ENCODE results near the gene LGSN.
"Not testable (repeated sequence)": the region's sequence is repeated elsewhere in the genome, so short reads cannot be mapped to it uniquely, and the experiment has no call there.

The LGSN gene

GRCh38 chr6:63305277-63305676, 14.5 kb downstream of the LGSN start:
- no peak for DNase-seq (ENCODE audit: low spot score)

DNA sequence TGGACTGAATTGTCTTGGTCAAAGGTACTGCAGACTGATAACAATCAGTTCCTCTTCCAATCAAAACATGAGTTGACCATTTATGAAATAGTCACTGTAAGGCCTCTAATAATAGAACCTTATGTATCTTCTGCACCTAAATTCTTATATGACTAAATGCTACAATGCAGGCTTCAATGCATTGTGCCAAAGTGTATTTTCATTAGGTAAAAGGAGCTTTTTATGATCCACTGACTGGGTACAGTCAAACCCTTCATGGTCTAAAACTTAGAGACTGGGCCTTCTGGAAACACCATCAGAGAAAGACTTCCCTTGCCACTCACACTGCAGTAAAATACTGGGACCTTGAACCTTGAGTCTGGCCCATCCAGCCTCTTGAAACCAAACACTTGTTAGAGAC, 16.3 kb downstream of the LGSN start:
- DNase-seq (ENCODE audit: low spot score): no peak

DNA sequence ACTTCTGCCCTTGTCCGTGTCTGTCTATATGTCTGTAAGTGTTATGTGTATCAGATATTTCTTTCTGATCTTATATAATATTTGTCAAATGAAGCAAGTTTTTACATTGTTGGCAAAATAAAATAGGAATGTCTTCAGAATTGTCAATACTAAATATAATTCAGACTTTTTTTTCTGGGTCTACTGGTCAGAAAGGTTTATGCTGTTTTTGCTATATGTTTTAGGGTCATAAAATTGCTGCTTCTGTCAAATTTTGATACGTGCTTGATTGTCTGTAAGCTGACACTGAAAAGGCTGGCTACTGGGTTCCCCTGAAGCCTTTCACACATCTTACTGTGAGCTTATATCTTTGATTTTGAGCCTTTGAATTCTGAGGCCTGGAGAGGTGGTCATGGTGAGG, 20.1 kb downstream of the LGSN start:
- no peak for DNase-seq (ENCODE audit: low spot score)

- no peak for DNase-seq (ENCODE audit: low spot score)
Measured at GRCh38 chr6:63295553-63296194, 24.1 kb downstream of the LGSN start.

- DNase-seq (ENCODE audit: low spot score): no peak
Measured at GRCh38 chr6:63290492-63291058, 29.2 kb downstream of the LGSN start.

DNA sequence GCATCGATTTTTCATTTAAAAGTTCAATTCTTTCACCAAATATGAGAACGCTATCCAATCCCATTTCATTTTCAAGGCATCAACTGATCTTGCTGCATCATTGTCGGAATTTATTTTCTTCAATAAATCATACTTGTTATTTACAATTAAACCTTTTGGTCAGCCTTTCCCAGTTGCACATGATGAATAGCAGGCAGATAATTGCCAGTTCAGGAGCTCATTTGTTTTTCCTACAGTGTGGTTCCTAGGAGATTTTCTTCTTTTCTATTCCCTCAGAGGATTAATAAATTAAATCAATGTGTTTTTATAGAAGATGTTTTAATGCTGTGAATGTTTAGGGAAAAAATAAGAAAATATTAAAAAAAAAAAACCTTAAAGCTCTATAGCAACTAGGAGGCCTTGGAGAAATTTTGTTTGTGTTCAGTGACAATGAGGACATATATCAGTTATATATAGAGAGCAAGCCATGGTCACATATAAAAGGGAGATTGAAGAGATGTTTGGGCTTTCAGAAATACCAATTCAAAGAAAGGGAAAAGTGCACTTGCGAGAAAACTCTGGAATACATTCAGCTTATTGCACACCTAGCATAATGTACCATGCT, 30.4 kb downstream of the LGSN start:
- DNase-seq (ENCODE audit: low spot score): no peak

DNA sequence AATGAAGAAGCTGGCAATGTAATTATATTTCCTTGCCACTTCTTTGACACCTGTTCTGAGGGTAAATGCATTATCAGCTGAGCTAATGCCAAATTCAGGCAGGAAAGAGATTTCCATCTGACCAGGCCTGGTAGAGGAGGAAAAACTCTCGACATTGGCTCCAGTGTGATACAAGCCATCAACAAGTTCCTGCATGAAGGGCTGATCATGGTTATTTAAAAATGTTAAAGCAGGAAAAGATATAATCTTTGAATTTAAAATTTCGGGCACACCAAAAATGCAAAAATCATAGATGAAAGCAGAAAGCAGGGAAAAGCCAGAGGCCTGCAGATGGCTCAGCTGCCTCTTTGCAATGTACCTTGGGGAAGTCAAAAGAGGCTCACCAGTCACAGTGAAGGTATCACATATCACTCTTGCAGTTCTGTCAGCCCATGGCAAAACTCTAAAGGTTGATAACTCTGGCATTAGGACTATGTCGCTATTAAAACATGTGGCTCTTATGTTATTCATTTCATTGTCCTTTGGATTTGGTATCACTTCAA, 39.1 kb downstream of the LGSN start:
- no peak for DNase-seq (ENCODE audit: low spot score)

GRCh38 chr6:63278916-63279315, 40.9 kb downstream of the LGSN start:
- DNase-seq (ENCODE audit: low spot score): no peak

DNA sequence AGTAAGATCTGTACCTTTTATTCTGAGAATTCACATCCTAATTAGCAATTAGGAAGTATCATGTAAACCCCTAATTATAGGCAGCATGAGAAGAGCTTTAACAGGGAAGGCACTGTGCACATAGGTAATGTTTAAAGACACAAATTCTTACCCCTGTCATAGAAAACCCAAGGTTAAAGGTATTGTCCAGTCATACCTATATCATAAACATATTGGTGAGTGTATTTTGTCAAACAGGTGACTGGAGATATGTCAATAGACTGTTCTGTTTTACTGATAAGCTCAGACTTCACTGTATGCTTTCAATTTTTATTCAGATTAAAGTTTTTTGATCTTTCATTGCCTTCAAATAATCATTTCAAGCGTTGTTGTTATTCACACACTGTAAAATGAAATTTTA, 43.8 kb downstream of the LGSN start:
- no peak for DNase-seq (ENCODE audit: low spot score)

DNA sequence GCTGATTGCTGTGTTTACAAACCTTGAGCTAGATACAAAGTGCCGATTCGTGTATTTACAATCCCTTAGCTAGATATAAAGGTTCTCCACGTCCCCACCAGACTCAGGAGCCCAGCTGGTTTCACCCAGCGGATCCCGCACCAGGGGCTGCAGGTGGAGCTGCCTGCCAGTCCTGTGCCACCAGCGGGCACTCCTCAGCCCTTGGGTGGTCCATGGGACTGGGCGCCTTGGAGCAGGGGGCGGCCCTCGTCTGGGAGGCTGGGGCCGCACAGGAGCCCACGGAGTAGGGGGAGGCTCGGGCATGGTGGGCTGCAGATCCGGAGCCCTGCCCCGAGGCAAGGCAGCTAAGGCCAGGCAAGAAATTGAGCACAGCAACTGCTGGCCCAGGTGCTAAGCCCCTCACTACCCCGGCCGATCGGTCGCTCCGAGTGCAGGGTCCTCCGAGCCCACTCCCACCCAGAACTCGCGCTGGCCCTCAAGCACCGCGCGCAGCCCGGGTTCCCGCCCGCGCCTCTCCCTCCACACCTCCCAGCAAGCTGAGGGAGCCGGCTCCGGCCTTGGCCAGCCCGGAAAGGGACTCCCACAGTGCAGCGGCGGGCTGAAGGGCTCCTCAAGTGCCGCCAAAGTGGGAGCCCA, 44.9 kb downstream of the LGSN start:
- not testable (repeated sequence) for DNase-seq (ENCODE audit: low spot score)

DNA sequence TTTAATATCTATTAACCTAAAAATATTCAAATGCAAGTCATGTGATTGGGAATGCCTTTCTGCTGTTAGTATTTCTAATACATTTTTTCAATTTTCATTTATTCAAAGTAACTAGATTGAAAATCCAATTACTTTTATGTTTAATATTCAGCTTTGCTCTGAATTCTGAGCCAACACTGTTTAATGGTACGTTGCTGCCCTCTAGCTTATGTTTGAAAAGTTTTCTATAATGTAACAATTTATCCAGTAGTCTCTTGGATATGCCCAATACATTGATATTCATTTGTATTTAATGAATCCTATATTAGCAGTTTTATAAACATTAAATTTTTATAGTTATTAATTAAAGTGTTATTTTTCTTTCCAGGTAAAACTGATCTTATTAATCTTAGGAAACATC, 47.4 kb downstream of the LGSN start:
- no peak for DNase-seq (ENCODE audit: low spot score)

DNA sequence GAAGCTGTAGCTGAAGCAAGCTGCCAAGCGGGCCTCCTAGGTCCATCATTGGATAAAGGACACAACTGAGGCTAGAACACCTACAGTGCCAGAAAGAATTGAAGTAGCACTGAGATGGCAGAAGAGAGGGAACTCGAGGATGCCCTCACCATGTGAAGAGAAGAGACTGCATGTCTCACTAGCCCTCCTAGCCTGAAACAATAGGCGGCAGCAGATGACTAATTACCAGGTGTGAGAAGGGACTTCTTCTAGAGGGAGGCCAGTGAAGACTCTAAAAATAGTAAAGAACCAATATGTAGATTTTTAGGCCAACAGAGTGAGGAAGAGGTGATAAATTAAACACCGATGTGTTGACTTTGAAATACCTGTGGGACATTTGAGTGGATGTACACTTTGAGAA, 50.3 kb downstream of the LGSN start:
- DNase-seq (ENCODE audit: low spot score): no peak

DNA sequence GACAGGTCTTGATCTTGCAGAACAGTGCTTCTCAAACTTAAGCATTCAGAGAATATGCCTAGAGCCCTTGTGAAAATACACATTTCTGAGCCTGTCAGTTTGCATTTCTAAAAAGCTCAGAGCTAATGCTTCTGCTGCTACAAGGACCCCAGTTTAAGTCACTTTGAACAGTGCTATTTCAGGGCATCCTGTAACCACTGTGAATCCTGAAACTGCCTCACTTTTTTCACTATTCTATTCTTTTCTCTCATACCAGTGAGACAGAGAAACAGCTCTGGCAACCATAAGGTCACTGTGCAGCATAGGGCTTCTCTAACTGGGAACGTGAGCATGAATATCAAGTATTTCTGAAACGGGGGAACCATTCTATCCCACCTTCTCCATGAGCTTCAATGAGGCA, 51.2 kb downstream of the LGSN start:
- no peak for DNase-seq (ENCODE audit: low spot score)

DNA sequence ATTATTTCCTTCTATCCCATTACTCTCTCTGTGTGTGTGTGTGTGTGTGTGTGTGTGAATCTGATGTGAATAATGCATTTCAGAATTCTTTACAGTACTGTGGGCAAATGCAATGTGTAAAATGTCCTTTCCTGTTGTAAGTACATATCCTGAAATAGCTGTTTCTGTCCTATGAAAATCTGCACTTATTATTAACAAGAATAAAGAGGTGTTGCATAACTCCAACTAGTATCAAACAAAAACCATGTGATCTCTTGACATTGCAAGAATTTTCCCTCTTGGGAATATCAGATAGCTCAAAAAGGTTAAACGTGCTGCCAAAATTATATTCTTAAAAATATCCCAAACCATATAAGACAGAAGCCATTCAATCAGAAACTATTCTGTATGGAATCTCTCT, 52.0 kb downstream of the LGSN start:
- DNase-seq (ENCODE audit: low spot score): no peak

GRCh38 chr6:63267046-63267445, 52.7 kb downstream of the LGSN start:
- no peak for DNase-seq (ENCODE audit: low spot score)

GRCh38 chr6:63263444-63263843, 56.3 kb downstream of the LGSN start:
- no peak for DNase-seq (ENCODE audit: low spot score)

GRCh38 chr6:63261820-63262219, 58.0 kb downstream of the LGSN start:
- no peak for DNase-seq (ENCODE audit: low spot score)

DNA sequence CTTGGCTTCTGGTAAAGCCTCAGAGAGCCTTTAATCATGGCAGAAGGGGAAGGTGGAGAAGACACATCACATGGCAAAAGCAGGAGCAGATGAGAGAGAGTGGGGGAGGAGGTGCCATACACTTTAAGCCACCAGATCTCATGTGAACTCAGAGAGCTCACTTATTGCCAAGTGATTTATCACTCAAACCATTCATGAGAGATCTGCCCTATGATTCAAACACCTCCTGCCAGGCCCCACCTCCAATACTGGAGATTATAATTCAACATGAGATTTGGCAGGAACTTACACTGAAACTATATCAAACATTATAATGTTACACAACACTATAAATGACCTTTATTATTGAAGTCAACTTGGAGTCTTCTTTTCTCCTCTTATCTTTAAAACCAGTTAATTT, 60.6 kb downstream of the LGSN start:
- no peak for DNase-seq (ENCODE audit: low spot score)

- DNase-seq (ENCODE audit: low spot score): no peak
Measured at GRCh38 chr6:63249875-63250482, 69.8 kb downstream of the LGSN start.

DNA sequence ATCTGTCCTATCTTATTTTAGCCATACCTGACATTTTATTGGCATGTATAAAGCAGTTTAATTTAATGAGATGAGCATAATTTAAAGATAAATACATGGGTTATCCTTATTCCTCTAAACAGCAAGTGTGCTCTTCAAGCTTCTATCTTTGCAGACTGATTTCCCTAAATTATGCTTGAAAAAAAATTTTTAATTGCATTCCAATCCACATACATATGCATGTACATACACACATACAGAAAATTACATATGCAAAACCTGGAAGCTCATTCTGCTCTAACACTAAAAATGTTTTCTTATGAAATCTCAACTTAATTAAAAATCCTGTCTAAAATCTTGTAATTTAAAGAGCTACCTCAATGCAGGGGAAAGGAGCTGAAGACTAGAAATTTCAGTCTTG, 73.2 kb downstream of the LGSN start:
- DNase-seq (ENCODE audit: low spot score): no peak

GRCh38 chr6:63245909-63246308, 73.9 kb downstream of the LGSN start:
- DNase-seq (ENCODE audit: low spot score): no peak

- no peak for DNase-seq (ENCODE audit: low spot score)
Measured at GRCh38 chr6:63245420-63245819, 74.4 kb downstream of the LGSN start.

DNA sequence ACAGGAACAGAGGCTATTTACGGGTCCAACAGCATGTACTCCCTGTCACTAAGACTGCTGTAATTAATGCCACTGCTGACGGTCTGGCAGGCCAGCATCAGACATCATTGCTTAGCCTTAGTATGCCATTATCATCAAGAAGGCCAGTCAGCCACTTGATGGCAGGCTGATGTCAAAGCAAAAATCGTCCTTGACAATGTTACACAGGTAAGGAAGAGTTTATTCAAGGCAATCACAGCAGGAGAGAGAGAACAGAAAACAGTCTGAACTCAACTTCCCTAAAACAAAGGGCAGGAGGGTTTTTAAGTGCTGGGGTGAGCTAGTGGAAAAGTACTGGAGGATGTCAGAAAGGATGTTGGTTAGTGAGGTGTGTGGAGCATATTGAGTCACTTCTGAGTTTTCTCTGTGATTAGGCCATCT, 83.4 kb downstream of the LGSN start:
- DNase-seq (ENCODE audit: low spot score): no peak

Data from hematopoietic multipotent progenitor cell treated with erythropoietin and hydrocortisone succinate and interleukin-3 and kit ligand, for 17 days (in vitro differentiated cells).